Ovary (tissue), 3 donors: ENCODE data around the gene GPR137.

Experiments
- POLR2A ChIP-seq: fragments of 450-650 bp; IDR thresholded peaks from one replicate; pipeline ENCODE4 v1.6.1; 2017; ENCODE audit warnings: antibody characterized with exemption, mild to moderate bottlenecking, moderate library complexity
- TF ChIP-seq, protein P1 (sequence below), 3 donors: fragments of 450-650 bp in 2 of 3; fragments of 200-600 bp in 1 of 3; IDR thresholded peaks; one replicate each; pipeline versions ENCODE4 v1.5.1 to v1.8.0; 2016 to 2022; ENCODE audit warnings: antibody characterized with exemption in 3 of 3, mild to moderate bottlenecking in 1 of 3
- donor health status: DM: no; HTN: no; CAD: no.

DNA sequence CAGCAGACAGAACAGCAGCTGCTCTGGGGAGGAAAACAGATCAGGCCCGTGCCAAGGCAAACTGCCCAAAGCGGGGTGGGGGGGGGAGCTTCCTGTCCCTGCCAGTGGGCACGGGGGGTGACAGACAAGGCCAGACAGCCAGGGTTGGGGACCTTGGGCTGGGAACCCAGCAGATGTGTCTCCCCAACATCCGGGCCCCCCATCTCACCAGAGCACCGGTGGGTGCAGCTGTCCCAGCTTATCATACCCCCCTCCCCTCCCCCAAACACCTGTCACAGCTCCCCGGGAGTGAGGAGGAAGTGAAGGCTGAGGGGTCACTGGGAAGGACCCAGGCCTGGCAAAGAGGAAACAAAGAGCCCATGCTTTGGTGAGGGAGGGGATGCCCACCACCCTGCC, 40.2 kb upstream of the GPR137 start:
- TF ChIP-seq, protein P1, sequence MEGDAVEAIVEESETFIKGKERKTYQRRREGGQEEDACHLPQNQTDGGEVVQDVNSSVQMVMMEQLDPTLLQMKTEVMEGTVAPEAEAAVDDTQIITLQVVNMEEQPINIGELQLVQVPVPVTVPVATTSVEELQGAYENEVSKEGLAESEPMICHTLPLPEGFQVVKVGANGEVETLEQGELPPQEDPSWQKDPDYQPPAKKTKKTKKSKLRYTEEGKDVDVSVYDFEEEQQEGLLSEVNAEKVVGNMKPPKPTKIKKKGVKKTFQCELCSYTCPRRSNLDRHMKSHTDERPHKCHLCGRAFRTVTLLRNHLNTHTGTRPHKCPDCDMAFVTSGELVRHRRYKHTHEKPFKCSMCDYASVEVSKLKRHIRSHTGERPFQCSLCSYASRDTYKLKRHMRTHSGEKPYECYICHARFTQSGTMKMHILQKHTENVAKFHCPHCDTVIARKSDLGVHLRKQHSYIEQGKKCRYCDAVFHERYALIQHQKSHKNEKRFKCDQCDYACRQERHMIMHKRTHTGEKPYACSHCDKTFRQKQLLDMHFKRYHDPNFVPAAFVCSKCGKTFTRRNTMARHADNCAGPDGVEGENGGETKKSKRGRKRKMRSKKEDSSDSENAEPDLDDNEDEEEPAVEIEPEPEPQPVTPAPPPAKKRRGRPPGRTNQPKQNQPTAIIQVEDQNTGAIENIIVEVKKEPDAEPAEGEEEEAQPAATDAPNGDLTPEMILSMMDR (IDR thresholded peaks at IDR 0.05) = no peak
- no peak for TF ChIP-seq POLR2A
